ENCODE data around the gene KIFC3. TPM values are rescaled to one million over a fixed set of nuclear protein-coding genes. Genes with fewer than 3 reads are reported as not detected.

KIFC3 gene
- total and polyA plus RNA-seq, 2 of the 13 experiments (the other 11 are each of a cell fraction or from before 2014, with no cell fraction given): 42.1 to 45.3 TPM

- TF ChIP-seq, protein P1, sequence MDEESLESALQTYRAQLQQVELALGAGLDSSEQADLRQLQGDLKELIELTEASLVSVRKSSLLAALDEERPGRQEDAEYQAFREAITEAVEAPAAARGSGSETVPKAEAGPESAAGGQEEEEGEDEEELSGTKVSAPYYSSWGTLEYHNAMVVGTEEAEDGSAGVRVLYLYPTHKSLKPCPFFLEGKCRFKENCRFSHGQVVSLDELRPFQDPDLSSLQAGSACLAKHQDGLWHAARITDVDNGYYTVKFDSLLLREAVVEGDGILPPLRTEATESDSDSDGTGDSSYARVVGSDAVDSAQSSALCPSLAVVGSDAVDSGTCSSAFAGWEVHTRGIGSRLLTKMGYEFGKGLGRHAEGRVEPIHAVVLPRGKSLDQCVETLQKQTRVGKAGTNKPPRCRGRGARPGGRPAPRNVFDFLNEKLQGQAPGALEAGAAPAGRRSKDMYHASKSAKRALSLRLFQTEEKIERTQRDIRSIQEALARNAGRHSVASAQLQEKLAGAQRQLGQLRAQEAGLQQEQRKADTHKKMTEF (CRISPR knock-in tag; IDR thresholded peaks at IDR 0.05): peak; percentile 57; the same call in 1 of the 2 replicates
- TF ChIP-seq MXI1 (IDR thresholded peaks at IDR 0.05; ENCODE audit: borderline replicate concordance, low read depth, low read length) (peak; percentile 87), SNAPC5 (CRISPR knock-in tag; IDR thresholded peaks at IDR 0.05; ENCODE audit: borderline replicate concordance) (no peak), EHMT2 (IDR thresholded peaks at IDR 0.05; ENCODE audit: borderline replicate concordance, low read depth, low read length) (no peak), ARNT2 (CRISPR knock-in tag; IDR thresholded peaks at IDR 0.05; ENCODE audit: low read depth) (peak; percentile 91; the same call in 1 of the 2 replicates), NFATC3 (CRISPR knock-in tag; IDR thresholded peaks at IDR 0.05) (no peak), RBAK (CRISPR knock-in tag; IDR thresholded peaks at IDR 0.05) (peak; percentile 66; the same call in 1 of the 2 replicates), NBN (conservative IDR thresholded peaks at IDR 0.05) (no peak), ZNF619 (CRISPR knock-in tag; IDR thresholded peaks at IDR 0.05) (peak; percentile 61; the same call in 1 of the 2 replicates), THAP9 (CRISPR knock-in tag; IDR thresholded peaks at IDR 0.05; ENCODE audit: borderline replicate concordance) (peak; percentile 78), GLMP (CRISPR knock-in tag; IDR thresholded peaks at IDR 0.05; ENCODE audit: borderline replicate concordance) (no peak), ZNF230 (CRISPR knock-in tag; IDR thresholded peaks at IDR 0.05) (0 out of 2 replicates have a peak, but pooled peaks have one; percentile 45), ZNF101 (CRISPR knock-in tag; IDR thresholded peaks at IDR 0.05; ENCODE audit: borderline replicate concordance, low read depth) (no peak), SKI (IDR thresholded peaks at IDR 0.05; ENCODE audit: partially characterized antibody) (no peak)
- TF ChIP-seq, protein P2, sequence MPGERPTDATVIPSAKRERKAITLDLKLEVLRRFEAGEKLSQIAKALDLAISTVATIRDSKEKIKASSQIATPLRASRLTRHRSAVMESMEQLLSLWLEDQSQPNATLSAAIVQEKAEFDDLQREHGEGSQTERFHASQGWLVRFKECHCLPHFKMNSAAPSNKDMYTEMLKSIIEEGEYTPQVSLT (CRISPR knock-in tag; IDR thresholded peaks at IDR 0.05; ENCODE audit: borderline replicate concordance, low read depth): no peak
- TF ChIP-seq, protein P3, sequence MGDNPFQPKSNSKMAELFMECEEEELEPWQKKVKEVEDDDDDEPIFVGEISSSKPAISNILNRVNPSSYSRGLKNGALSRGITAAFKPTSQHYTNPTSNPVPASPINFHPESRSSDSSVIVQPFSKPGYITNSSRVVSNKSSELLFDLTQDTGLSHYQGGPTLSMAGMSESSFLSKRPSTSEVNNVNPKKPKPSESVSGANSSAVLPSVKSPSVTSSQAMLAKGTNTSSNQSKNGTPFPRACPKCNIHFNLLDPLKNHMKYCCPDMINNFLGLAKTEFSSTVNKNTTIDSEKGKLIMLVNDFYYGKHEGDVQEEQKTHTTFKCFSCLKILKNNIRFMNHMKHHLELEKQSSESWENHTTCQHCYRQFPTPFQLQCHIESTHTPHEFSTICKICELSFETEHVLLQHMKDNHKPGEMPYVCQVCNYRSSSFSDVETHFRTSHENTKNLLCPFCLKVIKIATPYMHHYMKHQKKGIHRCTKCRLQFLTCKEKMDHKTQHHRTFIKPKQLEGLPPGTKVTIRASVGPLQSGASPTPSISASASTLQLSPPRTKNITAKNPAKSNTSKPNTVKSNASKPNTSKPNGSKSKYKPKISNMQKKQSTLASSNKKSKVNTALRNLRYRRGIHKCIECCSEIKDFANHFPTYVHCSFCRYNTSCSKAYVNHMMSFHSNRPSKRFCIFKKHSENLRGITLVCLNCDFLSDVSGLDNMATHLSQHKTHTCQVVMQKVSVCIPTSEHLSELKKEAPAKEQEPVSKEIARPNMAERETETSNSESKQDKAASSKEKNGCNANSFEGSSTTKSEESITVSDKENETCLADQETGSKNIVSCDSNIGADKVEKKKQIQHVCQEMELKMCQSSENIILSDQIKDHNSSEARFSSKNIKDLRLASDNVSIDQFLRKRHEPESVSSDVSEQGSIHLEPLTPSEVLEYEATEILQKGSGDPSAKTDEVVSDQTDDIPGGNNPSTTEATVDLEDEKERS (CRISPR knock-in tag; IDR thresholded peaks at IDR 0.05): no peak; the same call in 1 of the 2 replicates
- TF ChIP-seq, protein P4, sequence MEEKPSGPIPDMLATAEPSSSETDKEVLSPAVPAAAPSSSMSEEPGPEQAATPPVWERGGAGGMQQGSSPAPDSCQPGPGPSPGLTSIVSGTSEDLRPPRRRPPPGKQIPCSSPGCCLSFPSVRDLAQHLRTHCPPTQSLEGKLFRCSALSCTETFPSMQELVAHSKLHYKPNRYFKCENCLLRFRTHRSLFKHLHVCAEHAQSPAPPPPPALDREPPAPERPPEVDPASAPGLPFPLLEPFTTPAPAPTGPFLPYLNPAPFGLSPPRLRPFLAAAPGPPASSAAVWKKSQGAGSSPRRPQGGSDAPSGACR (CRISPR knock-in tag; IDR thresholded peaks at IDR 0.05): peak; percentile 86; the same call in 1 of the 2 replicates
Observed at GRCh38 chr16:57810197-57811031, 8.1 kb upstream of the KIFC3 start (continued).

Data from HepG2 (cell line).